HepG2 (cell line): Measurements from ENCODE around the gene TDRD9. TPM values are rescaled to one million over a fixed set of nuclear protein-coding genes. Genes with fewer than 3 reads are reported as not detected.

Experiments used
- ATAC-seq: fragments of 200-7000 bp; cut with Tn5 transposase; 3 replicates; pipeline ENCODE4 v1.9.1; 2020; ENCODE audit warnings: mild to moderate bottlenecking, moderate library complexity
- BruUV-seq: library from RNA; stranded (reverse); fragments of 400-500 nt; replicated peaks from 2 replicates; lab custom pipeline; 2021; lab: Mats Ljungman, UMichigan
- CTCF ChIA-PET: fragments of 300-600 bp; formaldehyde crosslinking; extraction: SDS; loops from one replicate; lab custom pipeline; 2021; ENCODE audit warnings: low total read pairs, inconsistent platforms, low intra/inter-chr PET ratio; lab: Yijun Ruan, JAX
- POLR2A ChIA-PET: fragments of 350-600 bp; sonication (Branson Sonifier 250); formaldehyde crosslinking; loops from one replicate; lab custom pipeline; 2020; ENCODE audit warnings: antibody characterized with exemption, inconsistent platforms; lab: Yijun Ruan, JAX
- DNase-seq: peaks from one replicate; pipeline ENCODE4 v3.0.0-alpha.2; 2015; ENCODE audit warnings: low spot score
- FAIRE-seq: peaks from 3 replicates; lab custom pipeline; 2011; peaks lifted over from hg19 to GRCh38; lab: Jason Lieb, UNC
- H2AFZ ChIP-seq: one replicate; pipeline ENCODE4 v1.6.1; 2011; ENCODE audit warnings: low read length, inconsistent platforms
- H3K27ac ChIP-seq: fragments of 300-600 bp; 3 replicates; pipeline ENCODE4 v1.8.0; 2011; ENCODE audit warnings: mixed run types, mild to moderate bottlenecking, mixed read lengths, low read length, inconsistent platforms; ENCODE audit not compliant: insufficient read depth; ENCODE audit errors: extremely low read length
- H3K27me3 ChIP-seq, 2 experiments: fragments of 200-600 bp in 1 of 2; 2 replicates in 1 of 2; 3 replicates in 1 of 2; pipeline versions ENCODE4 v1.6.0 to v1.8.0; 2011; ENCODE audit warnings: low read length in 2 of 2, mild to moderate bottlenecking in 2 of 2, moderate library complexity in 2 of 2, inconsistent platforms in 1 of 2; ENCODE audit not compliant: insufficient read depth in 2 of 2, control insufficient read depth in 1 of 2
- H3K36me3 ChIP-seq, 2 experiments: fragments of 200-600 bp in 1 of 2; replicated peaks in 1 of 2; 2 replicates in 1 of 2; 3 replicates in 1 of 2; pipeline versions ENCODE4 v1.5.1 to v1.8.0; 2011; ENCODE audit warnings: low read length in 2 of 2, inconsistent platforms in 1 of 2; ENCODE audit not compliant: insufficient read depth in 2 of 2, control insufficient read depth in 1 of 2
- H3K4me1 ChIP-seq: 2 replicates; pipeline ENCODE4 v1.5.1; 2012; ENCODE audit warnings: low read length, inconsistent platforms; ENCODE audit not compliant: insufficient read depth
- H3K4me2 ChIP-seq: 2 replicates; pipeline ENCODE4 v1.6.0; 2011; ENCODE audit warnings: low read depth, low read length, inconsistent platforms
- H3K4me3 ChIP-seq, 3 experiments: fragments of 200-600 bp in 1 of 3; sonication (generic), shearing (Covaris generic) in 1 of 3; replicated peaks in 1 of 3; 2 replicates each; pipeline ENCODE4 v1.5.1; 2011 to 2016; ENCODE audit warnings: low read length in 3 of 3, inconsistent platforms in 2 of 3, low read depth in 2 of 3, mild to moderate bottlenecking in 2 of 3, control low read depth in 1 of 3, mixed read lengths in 1 of 3; ENCODE audit not compliant: insufficient read depth in 1 of 3
- H3K79me2 ChIP-seq: one replicate; pipeline ENCODE4 v1.6.1; 2011; ENCODE audit warnings: low read length, inconsistent platforms; ENCODE audit not compliant: insufficient read depth
- H3K9ac ChIP-seq: 2 replicates; pipeline ENCODE4 v1.6.0; 2011; ENCODE audit warnings: mild to moderate bottlenecking, low read depth, low read length, inconsistent platforms; ENCODE audit not compliant: insufficient read depth
- H3K9me3 ChIP-seq: 2 replicates; pipeline ENCODE4 v1.5.1; 2012; ENCODE audit warnings: mild to moderate bottlenecking, low read length
- H4K20me1 ChIP-seq: 2 replicates; pipeline ENCODE4 v1.6.0; 2011; ENCODE audit warnings: inconsistent platforms, mild to moderate bottlenecking, low read length, moderate library complexity; ENCODE audit not compliant: insufficient read depth
- FOXC1 ChIP-seq: sonication (generic); formaldehyde crosslinking; IDR thresholded peaks from 2 replicates; pipeline ENCODE4 v1.8.0; 2022; ENCODE audit warnings: mild to moderate bottlenecking, missing genetic modification reagents, borderline replicate concordance
- PPARG ChIP-seq: conservative IDR thresholded peaks from 2 replicates; pipeline ENCODE4 v1.6.1; 2016; ENCODE audit warnings: missing biosample characterization, missing genetic modification reagents
- RAD51 ChIP-seq: fragments of 450-650 bp; IDR thresholded peaks from 2 replicates; pipeline ENCODE4 v1.6.1; 2016; ENCODE audit warnings: borderline replicate concordance
- ZNF644 ChIP-seq: IDR thresholded peaks from 2 replicates; pipeline ENCODE4 v1.6.1; 2016; ENCODE audit warnings: low read depth
- WGBS: methylation state at CpG from one replicate; pipeline ENCODE4 v1.1.6; 2017; ENCODE audit warnings: low lambda C conversion rate; 5-methylcytosine and 5-hydroxymethylcytosine counted together
- in situ Hi-C: cut with HindIII; loops from 2 replicates; pipeline ENCODE4 v1.10.0; 2017; ENCODE audit warnings: low pct_unique_long_range_greater_than_20kb; ENCODE audit not compliant: extremely low pct_ligation_motif_present
- intact Hi-C: fragments of 100-400 bp; cut with micrococcal nuclease; formaldehyde crosslinking; loops from one replicate; pipeline ENCODE4 v1.10.0; 2022; ENCODE audit not compliant: unreplicated experiment
- polyA plus RNA-seq, 8 experiments: library from polyadenylated mRNA; depleted of rRNA in 3 of 8; stranded (reverse) in 7 of 8; unstranded in 1 of 8; fragments of >200 nt; fragmentation: Illumina TruSeq in 4 of 8; extraction: Trizol in 4 of 8; gene quantifications; 2 replicates each; pipeline versions ENCODE4 v1.2.1 to v1.2.3, GENCODE V29; 2011 to 2016; ENCODE audit warnings: low read depth in 4 of 8, missing spikeins in 1 of 8, mixed read lengths in 1 of 8; ENCODE audit not compliant: insufficient read depth in 1 of 8
- total RNA-seq, 5 experiments: library from RNA; depleted of rRNA; stranded (reverse); fragments of >200 nt; fragmentation: Illumina TruSeq; extraction: Trizol; gene quantifications; 2 replicates each; pipeline ENCODE4 v1.2.3, GENCODE V29; 2016; ENCODE audit warnings: low read depth in 1 of 5
- TF ChIP-seq, protein P1 (sequence below): sonication (generic); formaldehyde crosslinking; IDR thresholded peaks from 2 replicates; pipeline ENCODE4 v1.5.0; 2020; ENCODE audit warnings: mild to moderate bottlenecking, missing genetic modification reagents, moderate library complexity
- TF ChIP-seq, protein P2 (sequence below): sonication (generic); formaldehyde crosslinking; IDR thresholded peaks from 2 replicates; pipeline ENCODE4 v1.4.0; 2020; ENCODE audit warnings: missing genetic modification reagents
- TF ChIP-seq, protein P3 (sequence below): IDR thresholded peaks from 2 replicates; pipeline ENCODE4 v1.6.1; 2016; ENCODE audit warnings: missing genetic modification reagents, missing compliant biosample characterization

Gene TDRD9
- total and polyA plus RNA-seq, 2 of the 13 experiments (the other 11 are each of a cell fraction or from before 2014, with no cell fraction given), result not detected

DNA sequence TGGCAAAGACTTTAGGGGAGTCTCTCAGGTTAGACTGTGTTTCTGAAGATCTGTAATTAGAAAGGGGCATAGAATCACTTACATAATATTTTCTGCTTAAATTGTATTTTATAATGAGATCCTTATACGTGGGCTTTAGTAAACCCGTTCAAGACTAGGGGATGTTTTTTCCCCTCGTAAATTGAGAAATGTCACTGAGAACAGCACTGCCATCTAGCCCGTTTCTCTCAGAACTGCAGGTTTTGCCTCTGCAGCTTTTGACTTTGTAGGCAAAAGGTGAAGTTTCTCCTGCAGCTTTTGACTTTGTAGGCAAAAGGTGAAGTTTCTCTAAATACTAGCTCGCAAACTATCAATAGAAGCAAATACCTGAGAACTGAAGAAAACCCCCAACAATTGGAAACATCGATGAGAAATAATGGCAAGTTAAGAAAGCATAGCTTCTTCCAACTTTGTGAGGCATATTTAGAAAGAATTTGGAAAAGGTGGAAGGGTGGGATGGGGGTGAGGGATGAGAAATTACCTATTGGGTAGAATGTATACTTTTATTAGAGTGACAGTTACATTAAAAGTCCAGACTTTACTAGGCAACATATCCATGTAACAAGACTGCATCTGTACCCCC, 147.4 kb downstream of the TDRD9 start:
- no peak overlapping the region for H2AFZ ChIP-seq
- no peaks in the 10 kb centered on the region for H4K20me1 ChIP-seq
- TF ChIP-seq, protein P1, sequence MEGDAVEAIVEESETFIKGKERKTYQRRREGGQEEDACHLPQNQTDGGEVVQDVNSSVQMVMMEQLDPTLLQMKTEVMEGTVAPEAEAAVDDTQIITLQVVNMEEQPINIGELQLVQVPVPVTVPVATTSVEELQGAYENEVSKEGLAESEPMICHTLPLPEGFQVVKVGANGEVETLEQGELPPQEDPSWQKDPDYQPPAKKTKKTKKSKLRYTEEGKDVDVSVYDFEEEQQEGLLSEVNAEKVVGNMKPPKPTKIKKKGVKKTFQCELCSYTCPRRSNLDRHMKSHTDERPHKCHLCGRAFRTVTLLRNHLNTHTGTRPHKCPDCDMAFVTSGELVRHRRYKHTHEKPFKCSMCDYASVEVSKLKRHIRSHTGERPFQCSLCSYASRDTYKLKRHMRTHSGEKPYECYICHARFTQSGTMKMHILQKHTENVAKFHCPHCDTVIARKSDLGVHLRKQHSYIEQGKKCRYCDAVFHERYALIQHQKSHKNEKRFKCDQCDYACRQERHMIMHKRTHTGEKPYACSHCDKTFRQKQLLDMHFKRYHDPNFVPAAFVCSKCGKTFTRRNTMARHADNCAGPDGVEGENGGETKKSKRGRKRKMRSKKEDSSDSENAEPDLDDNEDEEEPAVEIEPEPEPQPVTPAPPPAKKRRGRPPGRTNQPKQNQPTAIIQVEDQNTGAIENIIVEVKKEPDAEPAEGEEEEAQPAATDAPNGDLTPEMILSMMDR (CRISPR knock-in tag), result 0 out of 2 replicates have a peak, but pooled peaks have one; percentile 16
- no peak for TF ChIP-seq FOXC1 (CRISPR knock-in tag)
- 0 out of 2 replicates have a peak, but pooled peaks have one; percentile 19 for TF ChIP-seq PPARG (CRISPR knock-in tag)
- TF ChIP-seq ZNF644, result no peak
- TF ChIP-seq, protein P2, sequence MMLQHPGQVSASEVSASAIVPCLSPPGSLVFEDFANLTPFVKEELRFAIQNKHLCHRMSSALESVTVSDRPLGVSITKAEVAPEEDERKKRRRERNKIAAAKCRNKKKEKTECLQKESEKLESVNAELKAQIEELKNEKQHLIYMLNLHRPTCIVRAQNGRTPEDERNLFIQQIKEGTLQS (CRISPR knock-in tag), result no peak
- TF ChIP-seq, protein P3, sequence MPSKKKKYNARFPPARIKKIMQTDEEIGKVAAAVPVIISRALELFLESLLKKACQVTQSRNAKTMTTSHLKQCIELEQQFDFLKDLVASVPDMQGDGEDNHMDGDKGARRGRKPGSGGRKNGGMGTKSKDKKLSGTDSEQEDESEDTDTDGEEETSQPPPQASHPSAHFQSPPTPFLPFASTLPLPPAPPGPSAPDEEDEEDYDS (CRISPR knock-in tag), result no peak
- TF ChIP-seq RAD51, result no peak
- peaks cover 7% of the 10 kb centered on the region; the same call in 1 of the 2 replicates for H3K9me3 ChIP-seq
- H3K4me3 ChIP-seq, result no peak overlapping the region
- no peak overlapping the region for H3K27ac ChIP-seq
- intact Hi-C loops, result no loop called here
- DNase-seq (no peak), FAIRE-seq (peak; percentile 54), ATAC-seq (no peak)
- H3K36me3 ChIP-seq, result no peaks in the 10 kb centered on the region
- ChIA-PET POLR2A (no interaction called here), CTCF (no interaction called here)
- H3K27me3 ChIP-seq, result peaks cover 0 to 14% of the 10 kb centered on the region in 2 experiments; a peak in 3 of 5 replicates
- no peak overlapping the region for H3K4me2 ChIP-seq
- WGBS, result 4% methylated on average over 6 of the region's 6 CpGs
- no peaks in the 10 kb centered on the region for H3K4me1 ChIP-seq
- H3K9ac ChIP-seq, result no peak overlapping the region
- no peaks in the 10 kb centered on the region for H3K79me2 ChIP-seq
- in situ Hi-C loops, result no loop called here
- BruUV-seq, result no TSS peak
